Panc1 (cell line): ENCODE data around the gene TMTC1. TPM values are rescaled to one million over a fixed set of nuclear protein-coding genes. Genes with fewer than 3 reads are reported as not detected.

Experiments
- ATAC-seq: fragments of 200-7000 bp; cut with Tn5 transposase; 2 replicates; pipeline ENCODE4 v1.9.1; 2020; ENCODE audit warnings: mild to moderate bottlenecking, moderate library complexity
- BruUV-seq: library from RNA; stranded (reverse); fragments of 400-500 nt; replicated peaks from 2 replicates; lab custom pipeline; 2021; lab: Mats Ljungman, UMichigan
- CTCF ChIA-PET: fragments of 300-600 bp; sonication (Branson Sonifier 250); formaldehyde crosslinking; loops from one replicate; lab custom pipeline; 2022; ENCODE audit warnings: antibody characterized with exemption; lab: Charles Lee
- POLR2A ChIA-PET: fragments of 300-600 bp; sonication (Branson Sonifier 250); formaldehyde crosslinking; loops from one replicate; lab custom pipeline; 2022; ENCODE audit warnings: antibody characterized with exemption; lab: Charles Lee
- DNase-seq: peaks from one replicate; pipeline ENCODE4 v3.0.0-alpha.2; 2010; ENCODE audit warnings: low read depth, low spot score
- H3K27ac ChIP-seq: 2 replicates; pipeline ENCODE4 v1.5.1; 2011; ENCODE audit warnings: mild to moderate bottlenecking, low read length, inconsistent platforms
- H3K27me3 ChIP-seq: fragments of 200-500 bp; sonication (Bioruptor generic); 2 replicates; pipeline ENCODE4 v1.6.0; 2014; ENCODE audit warnings: low read length, inconsistent platforms; ENCODE audit not compliant: control insufficient read depth, insufficient read depth
- H3K36me3 ChIP-seq: fragments of 200-500 bp; sonication (Bioruptor generic); 2 replicates; pipeline ENCODE4 v1.5.1; 2014; ENCODE audit warnings: inconsistent platforms, mild to moderate bottlenecking, low read length, moderate library complexity; ENCODE audit not compliant: control insufficient read depth, insufficient read depth
- H3K4me1 ChIP-seq: 2 replicates; pipeline ENCODE4 v1.5.1; 2011; ENCODE audit warnings: inconsistent platforms, mild to moderate bottlenecking, low read length, moderate library complexity; ENCODE audit not compliant: control insufficient read depth, insufficient read depth
- H3K4me3 ChIP-seq, 2 experiments: 2 replicates each; pipeline ENCODE4 v1.5.1; 2011 to 2012; ENCODE audit warnings: low read depth in 2 of 2, low read length in 2 of 2, mild to moderate bottlenecking in 2 of 2, inconsistent platforms in 1 of 2, moderate library complexity in 1 of 2
- H3K9me3 ChIP-seq: fragments of 200-500 bp; sonication (Bioruptor generic); 2 replicates; pipeline ENCODE4 v1.5.1; 2014; ENCODE audit warnings: low read depth, mild to moderate bottlenecking, inconsistent platforms, low read length, moderate library complexity; ENCODE audit not compliant: control insufficient read depth, insufficient read depth
- CTCF ChIP-seq: fragments of 450-650 bp; IDR thresholded peaks from 2 replicates; pipeline ENCODE4 v1.5.1; 2017; ENCODE audit warnings: mild to moderate bottlenecking
- POLR2AphosphoS5 ChIP-seq: IDR thresholded peaks from 2 replicates; pipeline ENCODE4 v1.6.1; 2012; ENCODE audit warnings: mild to moderate bottlenecking, low read depth, low read length, moderate library complexity
- REST ChIP-seq, 2 experiments: IDR thresholded peaks; 2 replicates each; pipeline ENCODE4 v1.6.1; 2011 to 2012; ENCODE audit warnings: low read depth in 2 of 2, control low read depth in 1 of 2, low read length in 1 of 2, mild to moderate bottlenecking in 1 of 2, moderate library complexity in 1 of 2; ENCODE audit not compliant: insufficient read depth in 1 of 2
- SIN3A ChIP-seq: IDR thresholded peaks from 2 replicates; pipeline ENCODE4 v1.6.1; 2012; ENCODE audit warnings: low read depth, mild to moderate bottlenecking, low read length, moderate library complexity, borderline replicate concordance; ENCODE audit not compliant: insufficient read depth
- TCF7L2 ChIP-seq: IDR thresholded peaks from 2 replicates; pipeline ENCODE4 v1.6.1; 2011; ENCODE audit warnings: mild to moderate bottlenecking, low read depth, low read length, inconsistent platforms
- in situ Hi-C: cut with HindIII; loops from 2 replicates; pipeline ENCODE4 v1.10.0; 2016; ENCODE audit warnings: low sequenced_read_pairs, low pct_unique_long_range_greater_than_20kb
- intact Hi-C: fragments of 100-400 bp; cut with micrococcal nuclease; formaldehyde crosslinking; loops from one replicate; pipeline ENCODE4 v1.10.0; 2022; ENCODE audit not compliant: unreplicated experiment
- total RNA-seq: library from RNA; stranded (reverse); gene quantifications from one replicate; pipeline ENCODE4 v1.2.1, GENCODE V29; 2021; ENCODE audit not compliant: unreplicated experiment

The TMTC1 gene
- total RNA-seq, 1 experiment from 2014 or later: 0.28 TPM

- DNase-seq (no peak), ATAC-seq (no peak)
- TF ChIP-seq POLR2AphosphoS5 (no peak), REST (IDR thresholded peaks at IDR 0.05; ENCODE audit: insufficient read depth in 1 of 2, low read depth in 2 of 2, low read length in 1 of 2) (no peak), TCF7L2 (no peak), CTCF (no peak), SIN3A (no peak)
- CTCF ChIA-PET: no interaction called here
- H3K27ac ChIP-seq: no peak overlapping the region
- POLR2A ChIA-PET: no interaction called here
- H3K4me3 ChIP-seq: no peak overlapping the region
- in situ Hi-C loops: no loop called here
- peaks cover 3% of the 10 kb centered on the region; the same call in 1 of the 2 replicates for H3K27me3 ChIP-seq
- no peaks in the 10 kb centered on the region for H3K4me1 ChIP-seq
- no TSS peak for BruUV-seq
- no peaks in the 10 kb centered on the region for H3K9me3 ChIP-seq
- no peaks in the 10 kb centered on the region for H3K36me3 ChIP-seq
- intact Hi-C loops: no loop called here
Measured at GRCh38 chr12:29698756-29699155, 85.0 kb downstream of the TMTC1 start.

- Histone ChIP-seq H3K4me3 (no peak overlapping the region), H3K27ac (no peak overlapping the region), H3K27me3 (peaks cover 6% of the 10 kb centered on the region), H3K9me3 (no peaks in the 10 kb centered on the region), H3K4me1 (no peaks in the 10 kb centered on the region), H3K36me3 (no peaks in the 10 kb centered on the region)
- in situ Hi-C loops: no loop called here
- DNase-seq (no peak), ATAC-seq (no peak)
- ChIA-PET CTCF (no interaction called here), POLR2A (no interaction called here)
- BruUV-seq: no TSS peak
- intact Hi-C loops: no loop called here
- TF ChIP-seq REST (IDR thresholded peaks at IDR 0.05; ENCODE audit: insufficient read depth in 1 of 2, low read depth in 2 of 2, low read length in 1 of 2) (no peak), TCF7L2 (no peak), POLR2AphosphoS5 (no peak), SIN3A (no peak), CTCF (no peak)
Measured at GRCh38 chr12:29695800-29696199, 87.9 kb downstream of the TMTC1 start.
